ENCODE data around the gene TAF15.

Gene TAF15

DNA sequence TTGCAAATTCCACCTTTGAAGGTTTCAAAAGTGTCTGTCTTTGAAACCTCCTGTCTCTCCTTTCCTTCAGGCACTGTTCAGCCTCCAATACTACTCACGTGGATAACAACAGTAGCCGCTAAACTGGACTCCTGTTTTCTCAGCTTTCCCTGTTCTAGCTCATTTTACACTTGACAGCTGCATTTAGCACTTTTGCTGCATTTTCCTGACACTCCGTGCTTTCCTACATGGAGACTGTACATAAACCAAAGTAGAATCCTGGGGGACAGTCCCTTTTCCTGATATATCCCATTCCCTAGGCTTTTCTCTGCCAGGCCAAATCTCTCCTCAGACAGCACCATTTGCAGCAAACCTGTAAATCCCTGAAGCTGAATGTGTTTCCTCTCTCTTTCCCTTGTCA lies 67.2 kb downstream of the TAF15 start:
- TF ChIP-seq FOXP2 (optimal IDR thresholded peaks at IDR 0.05; ENCODE audit: control extremely low read depth, extremely low read length, insufficient read depth) = no peak
- TF ChIP-seq EZH2 (IDR thresholded peaks at IDR 0.05) = no peak
- no peak for TF ChIP-seq POLR2AphosphoS5 (IDR thresholded peaks at IDR 0.05; ENCODE audit: borderline replicate concordance, low read depth, low read length)
- Histone ChIP-seq H3K36me3 (ENCODE audit: insufficient read depth, low read length) (no peaks in the 10 kb centered on the region), H3K27ac (no peak overlapping the region), H3K4me3 (no peak overlapping the region), H3K9ac (ENCODE audit: insufficient read length) (no peak overlapping the region), H3K9me3 (ENCODE audit: low read depth, low read length) (no peaks in the 10 kb centered on the region)
- DNase-seq (ENCODE audit: low read depth, low spot score) = no peak

DNA sequence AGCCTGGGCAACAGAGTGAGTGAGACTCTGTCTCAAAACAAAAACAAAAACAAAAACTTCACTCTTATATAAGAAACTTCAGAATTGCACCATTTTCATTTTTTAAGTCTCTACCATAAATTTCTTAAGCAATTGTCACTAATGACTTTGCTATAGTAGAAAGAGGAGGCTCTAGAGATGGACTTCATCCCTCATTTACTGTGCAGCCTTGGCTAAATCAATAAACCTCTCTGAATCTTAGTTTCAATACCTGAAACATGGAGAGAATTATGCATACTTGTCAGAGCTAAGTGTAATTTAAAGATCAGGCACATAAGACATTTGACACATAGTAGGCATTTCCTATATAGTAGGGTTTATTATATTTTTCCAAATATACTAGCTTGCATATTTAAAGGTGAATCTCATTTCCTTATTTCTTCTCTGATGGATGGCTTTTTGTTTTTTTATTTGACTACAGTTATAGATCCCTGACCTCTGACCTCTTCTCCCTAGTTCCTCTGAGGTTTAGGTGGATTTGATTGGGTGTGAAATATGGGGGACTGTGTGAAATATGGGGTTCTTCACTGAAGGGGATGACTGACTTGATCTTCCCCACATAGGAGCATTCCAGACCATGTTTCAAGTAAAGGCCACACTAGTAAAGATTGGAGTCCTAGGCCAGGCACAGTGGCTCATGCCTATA lies 68.2 kb downstream of the TAF15 start:
- H3K36me3 ChIP-seq (ENCODE audit: insufficient read depth, low read length) = no peaks in the 10 kb centered on the region
- TF ChIP-seq POLR2AphosphoS5 (IDR thresholded peaks at IDR 0.05; ENCODE audit: borderline replicate concordance, low read depth, low read length) (no peak), FOXP2 (optimal IDR thresholded peaks at IDR 0.05; ENCODE audit: control extremely low read depth, extremely low read length, insufficient read depth) (no peak), EZH2 (IDR thresholded peaks at IDR 0.05) (no peak)
- H3K9me3 ChIP-seq (ENCODE audit: low read depth, low read length) = no peaks in the 10 kb centered on the region
- no peak overlapping the region for H3K27ac ChIP-seq
- H3K4me3 ChIP-seq = no peak overlapping the region
- H3K9ac ChIP-seq (ENCODE audit: insufficient read length) = no peak overlapping the region
- DNase-seq (ENCODE audit: low read depth, low spot score) = no peak

DNA sequence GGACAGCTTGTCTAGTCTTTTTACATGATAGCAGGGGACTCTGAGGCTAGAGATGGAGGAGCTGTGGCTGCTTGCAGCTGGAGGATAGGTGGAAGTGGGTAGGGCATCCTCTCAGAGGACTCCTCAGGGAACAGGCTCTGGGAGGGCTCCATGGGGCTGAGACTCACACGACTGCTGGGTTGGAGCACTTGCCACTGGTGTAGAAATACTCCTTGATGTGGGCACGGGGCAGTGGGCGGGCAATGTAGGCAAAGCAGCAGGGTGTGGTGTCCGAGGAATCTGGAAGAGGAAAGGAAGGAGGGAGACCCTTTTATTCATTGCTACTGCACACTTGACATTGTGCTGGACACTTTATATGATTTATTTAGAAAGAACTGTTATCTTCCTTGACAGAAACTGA lies 69.1 kb downstream of the TAF15 start:
- no peaks in the 10 kb centered on the region for H3K36me3 ChIP-seq (ENCODE audit: insufficient read depth, low read length)
- no peak for TF ChIP-seq FOXP2 (optimal IDR thresholded peaks at IDR 0.05; ENCODE audit: control extremely low read depth, extremely low read length, insufficient read depth)
- no peak for TF ChIP-seq EZH2 (IDR thresholded peaks at IDR 0.05)
- TF ChIP-seq POLR2AphosphoS5 (IDR thresholded peaks at IDR 0.05; ENCODE audit: borderline replicate concordance, low read depth, low read length) = no peak
- H3K27ac ChIP-seq = no peak overlapping the region
- H3K4me3 ChIP-seq = no peak overlapping the region
- H3K9ac ChIP-seq (ENCODE audit: insufficient read length) = no peak overlapping the region
- no peak for DNase-seq (ENCODE audit: low read depth, low spot score)
- H3K9me3 ChIP-seq (ENCODE audit: low read depth, low read length) = no peaks in the 10 kb centered on the region

DNA sequence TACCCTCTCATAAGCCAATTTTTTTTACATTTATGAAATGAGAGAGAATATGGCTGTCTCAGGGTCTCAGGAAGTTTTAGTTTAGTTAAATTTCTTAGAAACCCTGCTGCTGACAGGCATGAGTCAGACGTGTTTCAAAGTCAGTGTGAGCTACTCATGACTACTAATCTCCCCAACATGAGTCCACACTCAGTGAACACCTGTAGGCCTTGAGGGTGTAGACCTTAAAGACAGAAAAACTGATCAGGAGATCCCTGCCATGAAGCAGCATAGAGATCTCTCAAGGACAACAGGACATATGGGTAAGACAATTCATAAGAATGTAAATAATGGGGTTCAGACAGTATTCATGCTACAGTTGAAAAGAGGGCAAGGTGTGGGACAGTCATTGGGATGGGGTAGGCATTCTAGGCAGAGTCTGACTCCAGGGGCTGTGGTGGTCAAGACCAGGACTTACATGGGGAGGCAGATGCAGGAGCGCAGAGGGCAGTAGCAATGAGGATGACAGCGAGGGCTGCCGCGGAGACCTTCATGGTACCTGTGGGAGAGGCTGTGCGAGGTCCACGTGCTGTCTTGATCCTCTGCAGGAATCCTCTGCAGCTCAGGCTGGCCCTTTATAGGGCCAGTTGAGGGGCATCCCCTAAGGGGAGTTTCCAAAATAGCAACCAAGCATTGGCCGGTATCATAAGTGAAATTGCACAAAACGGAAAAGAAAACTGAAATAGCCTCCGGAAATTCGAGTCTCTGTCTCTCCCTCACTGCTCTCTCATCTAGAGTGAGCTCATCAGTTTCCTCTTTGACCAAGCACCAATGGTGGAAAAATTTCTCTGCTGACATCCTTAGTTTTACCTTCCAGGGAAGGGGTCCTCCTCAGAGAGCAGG lies 70.7 kb downstream of the TAF15 start, which contains the start of gene CCL5:
Gene CCL5, minus strand, starts transcription at position 588 of the 882 bp plus-strand sequence.
- DNase-seq (ENCODE audit: low read depth, low spot score) = no peak
- H3K9me3 ChIP-seq (ENCODE audit: low read depth, low read length) = no peaks in the 10 kb centered on the region
- no peaks in the 10 kb centered on the region for H3K36me3 ChIP-seq (ENCODE audit: insufficient read depth, low read length)
- no peak within 1 kb of the TSS for H3K4me3 ChIP-seq
- no peak within 1 kb of the TSS for H3K27ac ChIP-seq
- no peak for TF ChIP-seq FOXP2 (optimal IDR thresholded peaks at IDR 0.05; ENCODE audit: control extremely low read depth, extremely low read length, insufficient read depth)
- TF ChIP-seq EZH2 (IDR thresholded peaks at IDR 0.05) = no peak
- no peak within 1 kb of the TSS for H3K9ac ChIP-seq (ENCODE audit: insufficient read length)

DNA sequence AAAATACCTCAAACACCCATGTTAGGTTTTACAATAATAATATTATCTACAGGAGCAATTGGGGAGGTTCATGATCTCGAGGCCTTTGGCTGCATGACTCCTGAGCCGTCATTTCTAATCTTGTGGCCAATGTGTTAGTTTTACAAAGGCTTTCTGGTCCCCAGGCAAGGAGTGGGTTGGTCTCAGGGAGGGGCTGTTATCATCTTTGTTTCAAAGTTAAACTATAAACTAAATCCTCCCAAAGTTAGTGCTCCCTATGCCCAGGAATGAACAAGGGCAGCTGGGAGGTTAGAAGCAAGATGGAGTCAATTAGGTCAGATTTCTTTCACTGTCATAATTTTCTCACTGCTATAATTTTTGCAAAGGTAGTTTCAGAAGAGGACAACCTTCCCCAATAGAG lies 80.0 kb downstream of the TAF15 start:
- DNase-seq (ENCODE audit: low read depth, low spot score) = no peak
- Histone ChIP-seq H3K9ac (ENCODE audit: insufficient read length) (no peak overlapping the region), H3K36me3 (ENCODE audit: insufficient read depth, low read length) (no peaks in the 10 kb centered on the region), H3K9me3 (ENCODE audit: low read depth, low read length) (no peaks in the 10 kb centered on the region), H3K4me3 (no peak overlapping the region), H3K27ac (0 out of 2 replicates have a peak overlapping the region, but pooled peaks have one; percentile 71)
- no peak for TF ChIP-seq FOXP2 (optimal IDR thresholded peaks at IDR 0.05; ENCODE audit: control extremely low read depth, extremely low read length, insufficient read depth)
- TF ChIP-seq POLR2AphosphoS5 (IDR thresholded peaks at IDR 0.05; ENCODE audit: borderline replicate concordance, low read depth, low read length) = no peak
- no peak for TF ChIP-seq EZH2 (IDR thresholded peaks at IDR 0.05)

GRCh38 chr17:35889818-35890773 lies 80.8 kb downstream of the TAF15 start:
- Histone ChIP-seq H3K9ac (ENCODE audit: insufficient read length) (no peak overlapping the region), H3K4me3 (peak overlapping the region; percentile 44), H3K27ac (peak overlapping the region; percentile 71), H3K9me3 (ENCODE audit: low read depth, low read length) (no peaks in the 10 kb centered on the region), H3K36me3 (ENCODE audit: insufficient read depth, low read length) (no peaks in the 10 kb centered on the region)
- peak; percentile 40 for DNase-seq (ENCODE audit: low read depth, low spot score)
- no peak for TF ChIP-seq POLR2AphosphoS5 (IDR thresholded peaks at IDR 0.05; ENCODE audit: borderline replicate concordance, low read depth, low read length)

DNA sequence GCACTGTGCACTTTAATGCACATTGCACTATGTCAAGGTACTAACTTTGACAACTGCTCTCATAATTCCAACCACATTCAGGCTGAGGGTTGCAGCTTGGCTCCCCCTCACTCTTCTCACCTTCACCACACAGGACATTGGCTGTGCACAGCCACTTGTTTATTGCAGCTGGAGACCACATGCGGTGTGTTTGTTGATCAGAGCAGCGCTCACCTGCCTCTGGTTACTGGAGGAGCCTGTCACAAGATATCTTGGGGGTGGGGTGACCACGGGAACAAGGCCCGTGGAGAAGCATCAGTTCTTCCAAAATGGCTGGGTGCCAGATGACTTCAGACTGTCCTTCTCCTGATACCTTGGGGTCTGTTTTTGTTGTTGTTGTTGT lies 81.5 kb downstream of the TAF15 start:
- Histone ChIP-seq H3K4me3 (no peak overlapping the region), H3K36me3 (ENCODE audit: insufficient read depth, low read length) (no peaks in the 10 kb centered on the region), H3K27ac (no peak overlapping the region), H3K9ac (ENCODE audit: insufficient read length) (no peak overlapping the region), H3K9me3 (ENCODE audit: low read depth, low read length) (no peaks in the 10 kb centered on the region)
- TF ChIP-seq FOXP2 (optimal IDR thresholded peaks at IDR 0.05; ENCODE audit: control extremely low read depth, extremely low read length, insufficient read depth) = no peak
- no peak for DNase-seq (ENCODE audit: low read depth, low spot score)

GRCh38 chr17:35891269-35891668 lies 82.0 kb downstream of the TAF15 start:
- H3K4me3 ChIP-seq = no peak overlapping the region
- no peak for DNase-seq (ENCODE audit: low read depth, low spot score)
- H3K9me3 ChIP-seq (ENCODE audit: low read depth, low read length) = no peaks in the 10 kb centered on the region
- no peak overlapping the region for H3K9ac ChIP-seq (ENCODE audit: insufficient read length)
- H3K27ac ChIP-seq = no peak overlapping the region
- TF ChIP-seq POLR2AphosphoS5 (IDR thresholded peaks at IDR 0.05; ENCODE audit: borderline replicate concordance, low read depth, low read length) = no peak
- no peak for TF ChIP-seq FOXP2 (optimal IDR thresholded peaks at IDR 0.05; ENCODE audit: control extremely low read depth, extremely low read length, insufficient read depth)
- no peak for TF ChIP-seq EZH2 (IDR thresholded peaks at IDR 0.05)
- H3K36me3 ChIP-seq (ENCODE audit: insufficient read depth, low read length) = no peaks in the 10 kb centered on the region
